GM21723 (cell line): ENCODE results near the gene LAMA3.

ENCODE experiments used
- ATAC-seq: cut with Tn5 transposase; IDR thresholded peaks from one replicate; pipeline ENCODE4 v1.9.1; 2021; ENCODE audit warnings: mild to moderate bottlenecking, moderate library complexity; ENCODE audit not compliant: unreplicated experiment

The LAMA3 gene, protein sequence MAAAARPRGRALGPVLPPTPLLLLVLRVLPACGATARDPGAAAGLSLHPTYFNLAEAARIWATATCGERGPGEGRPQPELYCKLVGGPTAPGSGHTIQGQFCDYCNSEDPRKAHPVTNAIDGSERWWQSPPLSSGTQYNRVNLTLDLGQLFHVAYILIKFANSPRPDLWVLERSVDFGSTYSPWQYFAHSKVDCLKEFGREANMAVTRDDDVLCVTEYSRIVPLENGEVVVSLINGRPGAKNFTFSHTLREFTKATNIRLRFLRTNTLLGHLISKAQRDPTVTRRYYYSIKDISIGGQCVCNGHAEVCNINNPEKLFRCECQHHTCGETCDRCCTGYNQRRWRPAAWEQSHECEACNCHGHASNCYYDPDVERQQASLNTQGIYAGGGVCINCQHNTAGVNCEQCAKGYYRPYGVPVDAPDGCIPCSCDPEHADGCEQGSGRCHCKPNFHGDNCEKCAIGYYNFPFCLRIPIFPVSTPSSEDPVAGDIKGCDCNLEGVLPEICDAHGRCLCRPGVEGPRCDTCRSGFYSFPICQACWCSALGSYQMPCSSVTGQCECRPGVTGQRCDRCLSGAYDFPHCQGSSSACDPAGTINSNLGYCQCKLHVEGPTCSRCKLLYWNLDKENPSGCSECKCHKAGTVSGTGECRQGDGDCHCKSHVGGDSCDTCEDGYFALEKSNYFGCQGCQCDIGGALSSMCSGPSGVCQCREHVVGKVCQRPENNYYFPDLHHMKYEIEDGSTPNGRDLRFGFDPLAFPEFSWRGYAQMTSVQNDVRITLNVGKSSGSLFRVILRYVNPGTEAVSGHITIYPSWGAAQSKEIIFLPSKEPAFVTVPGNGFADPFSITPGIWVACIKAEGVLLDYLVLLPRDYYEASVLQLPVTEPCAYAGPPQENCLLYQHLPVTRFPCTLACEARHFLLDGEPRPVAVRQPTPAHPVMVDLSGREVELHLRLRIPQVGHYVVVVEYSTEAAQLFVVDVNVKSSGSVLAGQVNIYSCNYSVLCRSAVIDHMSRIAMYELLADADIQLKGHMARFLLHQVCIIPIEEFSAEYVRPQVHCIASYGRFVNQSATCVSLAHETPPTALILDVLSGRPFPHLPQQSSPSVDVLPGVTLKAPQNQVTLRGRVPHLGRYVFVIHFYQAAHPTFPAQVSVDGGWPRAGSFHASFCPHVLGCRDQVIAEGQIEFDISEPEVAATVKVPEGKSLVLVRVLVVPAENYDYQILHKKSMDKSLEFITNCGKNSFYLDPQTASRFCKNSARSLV (N-terminal part only)

DNA sequence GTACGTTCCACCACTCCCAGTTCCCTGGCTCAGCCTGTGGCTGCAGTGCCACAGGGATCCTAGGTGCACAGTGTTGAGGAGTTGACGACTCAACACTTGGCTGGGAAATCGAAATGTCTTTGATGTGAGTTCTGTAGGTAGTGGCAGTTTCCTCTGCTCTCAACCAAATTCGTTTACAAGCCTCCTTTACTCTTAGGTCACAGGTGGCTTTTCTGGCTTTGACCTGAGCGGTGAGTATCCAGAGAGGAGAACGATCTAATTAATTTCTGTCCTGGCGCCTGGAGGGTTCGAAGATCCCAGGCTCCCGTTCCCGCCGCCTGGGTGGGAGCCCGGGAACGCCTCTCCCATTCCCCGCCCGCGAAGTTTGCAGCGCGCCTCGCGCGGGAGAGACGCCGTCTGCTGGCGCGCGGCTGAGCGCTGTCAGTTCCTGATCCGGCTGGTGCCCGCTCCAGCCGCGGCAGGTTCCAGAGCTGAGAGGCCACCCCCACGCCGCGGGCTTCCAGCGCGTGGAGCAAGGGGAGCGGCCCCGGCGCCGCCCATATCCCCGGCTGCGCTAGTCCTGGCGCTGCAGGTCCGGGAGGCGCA, at the start of gene LAMA3:
LAMA3 (plus strand) TSS at position 423 of the 585 bp plus-strand sequence. CDS start 231 bp downstream, outside the sequence.
- no peak for ATAC-seq

DNA sequence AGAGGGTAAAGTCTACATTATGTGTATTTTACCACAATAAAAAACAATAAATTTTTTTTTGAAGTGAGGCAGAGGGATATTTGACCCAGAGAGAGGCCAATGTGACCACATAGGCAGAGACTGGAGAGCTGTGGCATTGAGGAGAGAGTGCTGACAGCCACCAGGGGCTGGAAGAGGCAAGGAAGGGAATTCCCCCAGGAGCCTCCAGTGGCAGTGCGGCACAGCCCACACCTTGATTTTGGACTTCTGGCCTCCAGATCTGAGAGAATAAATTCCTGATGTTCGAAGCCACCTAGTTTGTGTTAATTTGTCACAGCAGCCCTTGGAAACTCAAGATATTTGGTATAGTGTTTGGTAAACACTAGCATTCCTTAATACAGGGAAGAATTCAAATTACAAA, 49.2 kb upstream of the LAMA3 start:
- no peak for ATAC-seq

DNA sequence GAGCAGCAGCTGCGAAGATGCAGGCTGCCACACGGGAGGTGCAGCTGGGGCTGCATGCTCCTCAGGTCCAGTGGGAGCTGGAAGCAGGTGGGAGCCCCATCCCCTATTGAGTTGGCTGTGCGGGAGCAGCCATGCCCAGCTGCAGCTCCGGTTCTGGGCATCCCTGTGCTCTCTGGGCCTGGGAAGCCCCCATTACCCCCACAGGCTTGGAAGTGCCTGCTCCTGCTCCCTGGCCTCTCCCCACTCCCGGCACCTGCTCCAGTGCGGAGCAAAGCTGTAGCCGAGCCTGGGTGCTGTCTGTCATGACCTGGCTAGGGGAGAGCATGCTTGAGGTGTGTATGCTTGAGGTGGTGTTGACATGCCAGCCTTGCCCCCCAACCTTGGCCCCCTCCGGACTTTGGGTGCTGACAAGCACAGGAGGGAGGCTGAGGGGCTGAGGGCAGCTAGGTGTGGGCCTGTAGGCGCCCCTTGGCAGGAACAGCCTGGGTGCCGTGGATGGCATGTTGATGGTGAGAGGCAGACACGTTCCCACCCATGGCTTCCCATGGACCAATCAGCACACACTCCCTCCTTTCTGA, 48.0 kb upstream of the LAMA3 start:
- no peak for ATAC-seq

DNA sequence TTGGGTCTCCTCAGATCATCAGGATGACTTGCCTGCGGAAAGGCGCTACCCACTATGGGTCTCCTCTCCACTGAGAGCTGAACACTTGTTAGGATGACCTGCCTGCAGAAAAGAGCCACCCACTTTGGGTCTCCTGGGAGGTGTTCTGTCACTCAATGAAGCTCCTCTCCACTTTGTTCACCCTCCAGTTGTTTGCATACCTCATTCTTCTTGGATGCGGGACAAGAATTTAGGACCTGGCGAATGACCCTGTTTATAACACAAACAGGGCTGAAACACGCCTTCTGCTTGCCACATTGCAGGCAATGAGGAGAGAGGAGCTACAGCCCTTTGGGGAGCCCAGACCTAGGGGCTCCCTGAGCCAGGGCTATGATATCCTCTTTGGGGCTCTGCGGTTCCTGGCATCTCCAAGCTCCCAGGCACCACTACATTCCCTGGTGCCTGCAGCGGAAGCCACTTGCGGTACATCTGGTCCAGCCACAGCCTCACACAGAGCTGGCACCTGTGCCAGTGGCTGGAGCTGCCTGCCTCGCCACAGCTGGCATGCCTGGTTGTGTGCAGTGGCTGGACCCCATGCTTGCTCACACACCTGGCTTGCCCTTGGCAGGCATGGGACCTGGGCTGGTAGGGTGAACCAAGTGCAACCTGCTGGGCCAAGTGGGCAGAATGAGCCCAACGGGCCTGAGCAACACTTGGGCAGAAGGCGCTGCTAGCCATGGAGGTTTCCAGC, 47.2 kb upstream of the LAMA3 start:
- ATAC-seq, result no peak

DNA sequence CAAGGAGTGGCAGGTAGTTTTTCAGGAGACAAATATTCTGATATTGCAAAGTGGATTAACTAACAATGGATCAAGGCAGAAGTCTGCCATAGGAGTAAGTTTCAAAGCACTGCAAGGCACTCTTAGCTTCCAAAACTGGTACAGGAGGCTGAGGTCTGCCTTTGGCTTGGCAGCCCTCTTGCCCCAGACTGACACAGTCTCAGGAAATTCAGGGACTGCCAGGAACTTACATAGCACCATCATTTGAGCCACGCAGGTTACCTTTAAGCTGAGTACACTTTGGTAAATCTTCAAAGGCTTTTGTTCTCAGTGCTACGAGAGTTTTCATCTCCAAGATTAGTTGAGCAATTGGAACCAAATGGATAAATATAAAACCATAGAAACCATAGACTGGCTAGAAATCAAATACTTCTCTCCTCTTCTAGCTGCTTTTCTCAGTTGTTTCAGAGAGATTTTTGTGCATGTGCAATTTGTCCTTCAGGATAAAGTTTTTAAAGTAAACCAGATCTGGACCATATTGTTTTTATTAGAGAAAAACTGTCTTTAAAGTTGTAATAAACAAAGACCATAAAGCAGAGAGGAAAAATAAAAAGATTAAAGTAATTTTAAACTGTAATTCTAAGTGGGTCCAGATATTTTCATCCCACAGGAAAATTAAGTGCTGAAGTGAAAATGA, 45.3 kb upstream of the LAMA3 start:
- no peak for ATAC-seq

DNA sequence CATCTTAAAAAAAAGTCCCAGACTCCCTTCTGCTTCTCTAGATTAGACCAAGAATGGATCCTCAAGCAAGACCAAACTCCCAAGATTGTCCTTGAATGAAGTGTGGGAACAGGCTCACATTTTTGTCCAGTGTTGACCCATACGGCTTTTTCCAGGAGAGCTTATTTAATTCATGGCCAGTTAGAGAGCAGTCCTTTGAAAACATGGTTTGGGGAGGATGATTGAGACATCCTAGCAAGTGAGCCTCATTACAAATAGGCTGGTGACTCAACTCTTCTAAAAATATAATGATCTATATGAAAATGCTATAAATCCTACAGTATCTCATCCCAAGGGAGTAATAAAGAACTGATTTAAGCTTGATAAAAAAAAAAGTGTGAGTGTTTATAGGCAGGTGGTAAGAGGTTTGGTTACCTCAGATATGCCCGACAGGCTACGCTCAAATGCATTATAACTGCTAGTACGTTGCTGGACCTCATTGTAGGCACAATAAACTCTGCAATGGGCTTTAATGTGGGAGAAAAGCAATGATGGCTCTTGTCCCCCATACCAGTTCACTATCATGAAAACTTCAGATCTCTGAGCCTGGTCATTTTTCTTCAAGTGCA, 43.6 kb upstream of the LAMA3 start:
- ATAC-seq, result no peak

DNA sequence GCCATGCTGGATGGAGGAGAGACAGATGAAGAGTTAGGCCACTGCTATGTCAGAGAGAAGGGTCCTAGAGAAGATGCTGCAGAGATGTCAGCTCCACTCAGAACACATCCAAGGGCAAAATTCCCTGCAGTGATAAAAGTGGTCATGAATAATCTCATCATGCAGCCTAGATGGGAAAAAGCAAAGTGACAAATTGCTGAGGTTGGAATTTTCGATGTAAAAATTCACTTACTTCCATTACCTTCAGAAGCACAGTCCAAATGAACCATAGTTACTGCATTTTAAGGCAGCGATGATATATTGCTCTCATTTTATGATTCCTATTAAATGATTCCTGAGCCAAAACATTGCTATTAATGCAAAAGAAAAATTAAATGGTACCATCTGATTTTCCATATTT, 43.0 kb upstream of the LAMA3 start:
- ATAC-seq, result no peak

DNA sequence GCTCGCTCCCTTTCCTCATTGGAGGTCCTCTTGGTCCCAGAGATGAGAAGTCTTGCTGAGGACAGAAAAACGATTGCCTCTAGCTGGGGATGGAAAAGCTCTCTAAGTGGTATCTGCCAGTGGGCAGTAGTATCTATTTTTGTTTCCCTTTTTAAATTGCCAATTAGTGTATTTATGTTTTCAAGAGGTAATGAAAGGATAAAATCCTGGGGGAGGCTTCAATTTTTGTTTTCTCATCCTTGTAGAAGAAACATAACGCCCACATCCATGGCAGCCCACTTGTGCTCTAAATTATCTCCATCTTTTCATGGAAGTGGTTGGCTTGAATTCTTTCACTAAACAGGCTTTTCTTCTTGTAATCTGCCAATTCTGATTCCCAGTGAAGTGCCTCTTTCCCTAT, 40.8 kb upstream of the LAMA3 start:
- no peak for ATAC-seq

DNA sequence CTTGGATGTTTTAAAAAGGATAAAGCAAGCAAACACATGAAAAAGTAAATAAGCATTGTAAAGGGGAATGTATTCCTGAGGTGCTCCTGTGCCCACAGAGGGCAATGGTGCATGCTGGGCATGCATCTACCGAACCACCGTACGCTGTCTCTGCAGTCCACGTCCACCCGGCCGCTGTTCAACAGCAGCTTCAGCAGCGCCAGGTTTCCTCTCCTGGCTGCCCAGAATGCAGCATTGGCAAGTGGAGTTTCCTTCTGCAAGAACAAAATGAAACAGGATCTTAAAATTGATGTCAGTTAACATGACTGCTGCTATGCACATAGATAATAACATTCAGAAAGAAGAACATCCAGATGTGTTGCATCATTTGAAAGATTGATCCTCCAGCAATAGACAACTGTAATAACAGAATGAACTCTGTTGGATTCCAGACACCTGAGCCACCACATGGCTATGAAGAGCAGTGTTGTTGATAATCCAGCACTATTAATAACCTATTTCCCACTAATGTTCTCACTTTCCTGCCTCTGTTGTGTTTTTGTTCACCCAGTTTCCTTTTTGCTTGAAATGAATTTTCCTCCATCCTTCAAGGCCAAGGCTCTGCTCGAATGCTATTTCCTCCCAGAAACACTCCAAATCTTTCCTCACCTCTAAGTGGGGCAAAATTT, 40.2 kb upstream of the LAMA3 start:
- ATAC-seq, result no peak

DNA sequence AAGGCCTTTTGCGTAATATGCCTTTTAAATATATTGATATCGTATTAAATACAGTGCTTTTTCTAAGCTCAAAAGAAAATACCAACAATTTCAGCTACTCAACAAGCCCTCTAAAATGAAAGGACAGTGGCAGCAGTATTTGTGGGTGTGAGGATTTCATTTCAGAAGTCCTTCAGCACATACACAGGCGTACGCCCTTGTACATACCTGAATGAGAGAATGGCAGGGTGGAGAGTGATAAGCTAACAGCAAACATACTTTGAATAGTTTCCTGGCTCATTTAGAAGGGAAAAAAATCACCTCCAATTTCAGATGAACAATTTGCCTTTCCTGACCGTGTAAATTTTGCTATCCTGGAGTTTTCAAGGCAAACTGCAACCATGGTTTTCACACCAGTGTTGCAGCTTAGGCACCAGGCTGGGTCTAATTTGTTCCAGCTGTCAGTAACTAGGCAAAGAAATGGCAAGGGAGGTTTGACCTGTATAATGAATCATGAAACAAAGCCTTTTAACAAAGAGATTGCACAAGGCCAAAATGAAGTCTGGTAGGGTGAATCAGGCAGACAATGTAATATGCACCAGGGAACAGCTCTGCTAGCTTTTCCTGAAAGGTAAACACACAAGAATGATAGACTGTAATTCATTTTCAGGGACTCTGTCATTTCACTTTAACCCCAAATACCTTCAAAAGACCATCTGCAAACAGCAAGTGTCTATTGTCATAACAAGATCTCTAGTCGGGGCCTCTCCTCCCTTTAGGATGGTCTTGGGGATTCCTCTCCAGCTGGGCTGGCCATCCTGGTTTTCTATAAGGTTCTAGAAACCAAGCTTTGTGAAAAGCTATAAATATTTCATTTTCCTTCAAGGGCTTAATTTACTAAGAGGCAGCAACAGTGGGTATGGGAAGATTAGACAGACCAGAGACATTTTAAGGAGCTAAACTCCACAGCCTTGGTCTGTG, 38.0 kb upstream of the LAMA3 start:
- no peak for ATAC-seq

DNA sequence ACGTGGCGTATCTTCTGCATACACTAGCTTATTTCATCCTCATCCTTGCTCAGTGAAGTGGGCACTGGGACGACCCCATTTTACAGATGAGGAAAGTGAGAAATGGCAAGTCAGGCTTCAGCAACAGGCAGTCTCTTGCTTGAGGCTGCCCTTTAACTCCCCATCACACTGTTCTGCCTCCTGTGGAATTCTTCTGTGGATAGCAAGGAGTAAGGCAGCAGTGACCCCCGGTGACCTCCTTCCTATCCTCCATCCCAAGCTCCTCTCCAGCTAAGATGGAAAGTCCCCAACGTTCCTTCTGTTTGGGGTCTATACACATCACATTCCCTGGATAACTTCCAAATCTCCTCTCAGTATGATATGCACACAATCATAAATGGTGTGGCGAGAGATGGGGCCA, 37.0 kb upstream of the LAMA3 start:
- no peak for ATAC-seq

DNA sequence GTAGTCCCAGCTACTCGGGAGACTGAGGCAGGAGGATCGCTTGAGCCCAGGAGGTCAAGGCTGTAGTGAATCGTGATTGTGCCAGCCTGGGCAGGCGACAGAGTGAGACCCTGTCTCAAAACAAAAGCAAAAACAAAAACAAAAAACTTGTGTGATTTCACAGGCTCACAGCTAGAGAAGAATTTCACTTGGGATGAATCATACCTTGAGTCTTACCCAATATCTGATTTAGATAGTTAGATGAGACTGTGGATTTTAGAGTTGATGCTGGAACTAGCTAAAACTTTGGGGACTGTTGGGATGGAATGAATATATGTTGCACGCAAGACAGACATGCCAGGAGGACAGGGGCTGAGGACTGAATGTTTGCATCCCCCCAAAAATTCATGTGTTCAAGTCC, 31.0 kb upstream of the LAMA3 start:
- ATAC-seq, result no peak

DNA sequence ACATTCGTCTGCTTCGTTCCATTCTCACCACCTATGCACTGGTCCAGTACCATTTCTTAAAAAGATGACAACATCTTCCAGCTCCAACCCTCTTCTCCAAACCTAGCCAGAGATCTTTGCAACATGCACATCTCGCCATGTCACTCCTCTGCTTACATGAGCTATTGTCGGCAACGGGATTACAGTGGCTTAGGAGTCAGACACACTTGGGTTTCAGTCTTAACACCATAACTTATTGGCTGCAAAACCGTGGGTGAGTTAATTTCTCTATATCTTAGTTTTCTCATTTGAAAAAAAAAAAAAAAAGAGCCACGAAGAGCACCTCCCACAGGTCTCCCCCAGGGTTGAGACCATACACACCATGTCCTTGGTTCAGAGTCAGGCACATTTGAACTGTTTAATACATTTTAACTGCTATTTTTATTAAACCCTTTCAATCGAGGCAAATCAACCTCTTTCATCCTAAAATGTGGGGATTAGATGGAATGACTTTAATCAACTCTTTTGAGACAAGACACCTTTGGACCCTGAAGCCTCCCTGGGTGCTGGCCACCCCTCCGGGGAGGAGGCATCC, 27.4 kb upstream of the LAMA3 start:
- ATAC-seq, result no peak

DNA sequence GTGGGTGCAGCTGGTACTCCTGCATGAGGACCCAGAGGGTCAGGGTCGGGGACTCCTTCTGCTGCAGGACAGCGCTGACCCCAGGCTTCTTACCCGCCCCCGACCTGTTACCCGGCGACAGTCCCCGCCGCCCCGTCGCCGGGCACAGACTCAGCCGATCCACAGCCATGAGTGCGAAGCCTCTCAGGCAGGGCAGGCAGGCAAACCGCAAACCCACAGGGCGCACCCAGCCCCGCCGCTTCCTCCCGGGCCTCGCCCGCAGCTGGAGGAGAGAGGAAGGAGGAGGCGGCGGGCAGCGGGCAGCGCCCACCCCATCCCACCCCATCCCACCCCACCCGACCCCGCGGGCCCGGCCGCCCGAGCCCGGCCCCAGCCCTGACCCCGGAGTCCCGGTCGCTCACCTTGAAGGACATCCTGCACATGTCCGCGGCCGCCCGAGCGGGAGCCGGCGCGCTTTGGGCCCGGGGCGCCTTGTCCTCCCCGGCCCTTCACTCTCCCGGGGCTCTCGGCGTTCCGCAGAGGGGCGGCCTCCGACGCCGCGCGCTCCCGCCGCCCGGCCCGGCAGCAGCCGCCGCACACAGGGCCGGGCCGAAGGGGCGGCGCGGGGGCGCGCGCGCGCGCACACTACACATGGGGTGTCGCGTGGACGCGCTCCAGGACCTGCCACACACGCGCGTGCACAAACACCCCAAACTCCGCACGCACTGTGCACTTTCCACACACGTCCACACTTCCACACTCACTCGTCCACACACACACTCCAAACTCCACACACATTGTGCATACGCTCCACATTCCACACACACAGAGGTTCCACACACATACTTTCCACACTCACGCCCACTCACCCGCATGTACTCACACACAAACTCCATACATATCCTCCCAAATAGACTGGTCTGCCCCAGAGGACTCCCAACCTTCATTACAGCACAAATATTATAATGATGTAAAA, 26.7 kb upstream of the LAMA3 start, which contains the start of gene ANKRD29:
ANKRD29 (minus strand) TSS at position 603 of the 955 bp plus-strand sequence; CDS start at position 422, 181 bp downstream.
- no peak for ATAC-seq

DNA sequence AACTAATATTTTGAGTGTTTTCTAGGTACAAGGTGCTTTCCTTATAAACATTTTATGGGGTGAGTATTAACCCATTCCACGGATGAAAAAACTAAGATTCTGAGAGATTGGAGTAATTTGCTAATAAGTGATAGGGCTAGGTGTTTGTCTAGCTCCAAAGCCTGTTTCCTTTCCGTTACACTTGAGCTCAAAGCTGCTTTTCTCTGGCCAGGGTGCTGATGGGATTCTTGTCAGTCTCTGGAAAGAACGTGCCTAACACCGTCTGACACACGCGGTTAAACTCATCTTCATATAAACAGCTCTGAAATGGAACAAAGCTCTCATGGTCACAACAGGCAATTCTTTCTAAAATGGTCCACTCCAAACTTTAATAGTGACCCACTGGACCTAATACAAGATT, 24.6 kb upstream of the LAMA3 start:
- ATAC-seq, result no peak

DNA sequence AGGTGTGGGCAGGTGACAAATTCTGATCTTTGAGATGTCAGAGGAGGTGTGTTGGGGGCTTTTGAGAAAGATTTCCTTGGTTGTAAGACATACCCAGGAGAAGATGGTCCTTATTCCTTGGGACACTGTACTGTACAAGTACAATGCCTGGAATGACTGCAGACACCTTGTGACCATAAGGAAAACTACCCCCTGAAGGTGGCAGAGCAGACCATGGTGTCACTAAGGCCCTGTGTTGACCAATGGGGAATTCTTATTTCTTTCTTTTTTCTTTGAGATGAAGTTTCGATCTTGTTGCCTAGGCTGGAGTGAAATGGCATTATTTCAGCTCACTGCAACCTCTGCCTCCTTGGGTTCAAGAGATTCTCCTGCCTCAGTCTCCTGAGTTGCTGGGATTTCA, 22.1 kb upstream of the LAMA3 start:
- ATAC-seq, result no peak
